KMS-11 (cell line): ENCODE results near the gene YIF1A.

ENCODE experiments used
- H2AFZ ChIP-seq: fragments of 200-600 bp; sonication (generic); 2 replicates; pipeline ENCODE4 v1.6.1; 2016; ENCODE audit warnings: antibody characterized with exemption, mixed run types, low read depth
- H3K27ac ChIP-seq: fragments of 200-600 bp; sonication (generic); 2 replicates; pipeline ENCODE4 v1.6.1; 2016; ENCODE audit warnings: mild to moderate bottlenecking, mixed run types
- H3K27me3 ChIP-seq: fragments of 200-600 bp; sonication (generic); 2 replicates; pipeline ENCODE4 v1.6.1; 2017; ENCODE audit warnings: mild to moderate bottlenecking, low read depth, mixed run types, moderate library complexity; ENCODE audit not compliant: insufficient read depth
- H3K36me3 ChIP-seq: fragments of 200-600 bp; sonication (generic); 2 replicates; pipeline ENCODE4 v1.6.1; 2017; ENCODE audit warnings: mild to moderate bottlenecking, mixed run types; ENCODE audit not compliant: insufficient read depth
- H3K4me1 ChIP-seq: fragments of 200-600 bp; sonication (generic); 2 replicates; pipeline ENCODE4 v1.6.1; 2016; ENCODE audit warnings: mild to moderate bottlenecking, low read depth, mixed run types; ENCODE audit not compliant: poor library complexity, severe bottlenecking
- H3K4me2 ChIP-seq: fragments of 200-600 bp; sonication (generic); 2 replicates; pipeline ENCODE4 v1.7.0; 2016; ENCODE audit warnings: mild to moderate bottlenecking, mixed run types
- H3K4me3 ChIP-seq: fragments of 200-600 bp; sonication (generic); IDR thresholded peaks from 2 replicates; pipeline ENCODE4 v1.6.1; 2017; ENCODE audit warnings: low read depth, low read length, mixed read lengths; ENCODE audit not compliant: insufficient read depth
- H3K79me2 ChIP-seq: fragments of 200-600 bp; sonication (generic); 2 replicates; pipeline ENCODE4 v1.6.1; 2016; ENCODE audit warnings: low read depth, mixed run types; ENCODE audit not compliant: insufficient read depth
- H3K9ac ChIP-seq: fragments of 200-600 bp; sonication (generic); 2 replicates; pipeline ENCODE4 v1.6.1; 2016; ENCODE audit warnings: mild to moderate bottlenecking, mixed run types
- H4K20me1 ChIP-seq: fragments of 200-600 bp; sonication (generic); 2 replicates; pipeline ENCODE4 v1.6.1; 2016; ENCODE audit warnings: mild to moderate bottlenecking, mixed run types; ENCODE audit not compliant: insufficient read depth
- TF ChIP-seq, protein P1 (sequence below): fragments of 200-600 bp; sonication (generic); conservative IDR thresholded peaks from 2 replicates; pipeline ENCODE4 v1.6.1; 2017; ENCODE audit warnings: low read depth, mild to moderate bottlenecking, antibody characterized with exemption, low read length, moderate library complexity, mixed read lengths

The YIF1A gene

DNA sequence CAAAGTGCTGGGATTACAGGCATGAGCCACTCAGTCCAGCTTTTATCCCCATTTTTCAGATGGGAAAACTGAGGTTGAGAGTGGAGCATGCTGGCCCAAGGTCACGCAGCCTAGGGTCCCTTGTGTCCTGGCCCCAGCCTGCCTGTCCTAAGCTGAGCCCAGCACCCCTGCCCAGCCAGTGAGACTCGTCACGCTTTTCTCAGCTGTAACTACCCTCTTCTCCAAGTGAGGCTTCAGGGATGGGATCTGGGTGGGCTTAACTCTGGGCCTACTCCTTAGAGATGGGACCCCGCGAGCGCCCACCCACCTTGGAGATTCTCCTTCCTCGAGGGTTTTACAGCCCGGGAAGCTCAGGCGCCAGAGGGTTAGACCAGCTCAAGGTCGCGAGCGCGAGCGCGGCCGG, 2.4 kb upstream of the YIF1A start:
- H3K27ac ChIP-seq, result no peak overlapping the region
- no peaks in the 10 kb centered on the region for H4K20me1 ChIP-seq
- H3K4me3 ChIP-seq, result no peak overlapping the region
- H2AFZ ChIP-seq, result no peak overlapping the region
- H3K4me1 ChIP-seq, result peaks cover 16% of the 10 kb centered on the region
- H3K4me2 ChIP-seq, result no peak overlapping the region
- peaks cover 8% of the 10 kb centered on the region; the same call in 1 of the 2 replicates for H3K79me2 ChIP-seq
- H3K36me3 ChIP-seq, result no peaks in the 10 kb centered on the region
- H3K27me3 ChIP-seq, result peaks cover 14% of the 10 kb centered on the region
- TF ChIP-seq, protein P1, sequence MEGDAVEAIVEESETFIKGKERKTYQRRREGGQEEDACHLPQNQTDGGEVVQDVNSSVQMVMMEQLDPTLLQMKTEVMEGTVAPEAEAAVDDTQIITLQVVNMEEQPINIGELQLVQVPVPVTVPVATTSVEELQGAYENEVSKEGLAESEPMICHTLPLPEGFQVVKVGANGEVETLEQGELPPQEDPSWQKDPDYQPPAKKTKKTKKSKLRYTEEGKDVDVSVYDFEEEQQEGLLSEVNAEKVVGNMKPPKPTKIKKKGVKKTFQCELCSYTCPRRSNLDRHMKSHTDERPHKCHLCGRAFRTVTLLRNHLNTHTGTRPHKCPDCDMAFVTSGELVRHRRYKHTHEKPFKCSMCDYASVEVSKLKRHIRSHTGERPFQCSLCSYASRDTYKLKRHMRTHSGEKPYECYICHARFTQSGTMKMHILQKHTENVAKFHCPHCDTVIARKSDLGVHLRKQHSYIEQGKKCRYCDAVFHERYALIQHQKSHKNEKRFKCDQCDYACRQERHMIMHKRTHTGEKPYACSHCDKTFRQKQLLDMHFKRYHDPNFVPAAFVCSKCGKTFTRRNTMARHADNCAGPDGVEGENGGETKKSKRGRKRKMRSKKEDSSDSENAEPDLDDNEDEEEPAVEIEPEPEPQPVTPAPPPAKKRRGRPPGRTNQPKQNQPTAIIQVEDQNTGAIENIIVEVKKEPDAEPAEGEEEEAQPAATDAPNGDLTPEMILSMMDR, result no peak
- no peak overlapping the region for H3K9ac ChIP-seq

DNA sequence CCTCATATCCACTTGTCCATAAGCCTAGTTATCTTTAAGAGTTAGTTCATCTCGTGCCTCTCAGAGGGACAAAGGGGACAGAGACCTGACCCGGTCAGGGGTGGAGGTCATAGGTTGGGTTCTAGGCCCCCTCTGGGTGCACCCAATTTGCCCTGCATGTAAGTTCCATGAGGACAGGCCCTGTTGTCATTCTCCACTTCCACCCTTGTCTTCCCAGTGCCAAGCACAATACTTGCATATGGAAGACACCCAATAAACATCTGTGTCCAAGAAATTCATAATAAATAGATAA, 1.3 kb upstream of the YIF1A start:
- TF ChIP-seq, protein P1, result no peak
- Histone ChIP-seq H3K4me2 (peak overlapping the region; percentile 62), H3K79me2 (peaks cover 8% of the 10 kb centered on the region; the same call in 1 of the 2 replicates), H3K27ac (no peak overlapping the region), H3K27me3 (peaks cover 6% of the 10 kb centered on the region; the same call in 1 of the 2 replicates), H3K9ac (no peak overlapping the region; the same call in 1 of the 2 replicates), H3K36me3 (no peaks in the 10 kb centered on the region), H3K4me3 (no peak overlapping the region), H4K20me1 (no peaks in the 10 kb centered on the region), H2AFZ (peak overlapping the region; percentile 73; the same call in 1 of the 2 replicates), H3K4me1 (peaks cover 16% of the 10 kb centered on the region)

- H3K27ac ChIP-seq, result peak overlapping the region; percentile 61
Measured at GRCh38 chr11:66289548-66290329, 796 bp upstream of the YIF1A start.

DNA sequence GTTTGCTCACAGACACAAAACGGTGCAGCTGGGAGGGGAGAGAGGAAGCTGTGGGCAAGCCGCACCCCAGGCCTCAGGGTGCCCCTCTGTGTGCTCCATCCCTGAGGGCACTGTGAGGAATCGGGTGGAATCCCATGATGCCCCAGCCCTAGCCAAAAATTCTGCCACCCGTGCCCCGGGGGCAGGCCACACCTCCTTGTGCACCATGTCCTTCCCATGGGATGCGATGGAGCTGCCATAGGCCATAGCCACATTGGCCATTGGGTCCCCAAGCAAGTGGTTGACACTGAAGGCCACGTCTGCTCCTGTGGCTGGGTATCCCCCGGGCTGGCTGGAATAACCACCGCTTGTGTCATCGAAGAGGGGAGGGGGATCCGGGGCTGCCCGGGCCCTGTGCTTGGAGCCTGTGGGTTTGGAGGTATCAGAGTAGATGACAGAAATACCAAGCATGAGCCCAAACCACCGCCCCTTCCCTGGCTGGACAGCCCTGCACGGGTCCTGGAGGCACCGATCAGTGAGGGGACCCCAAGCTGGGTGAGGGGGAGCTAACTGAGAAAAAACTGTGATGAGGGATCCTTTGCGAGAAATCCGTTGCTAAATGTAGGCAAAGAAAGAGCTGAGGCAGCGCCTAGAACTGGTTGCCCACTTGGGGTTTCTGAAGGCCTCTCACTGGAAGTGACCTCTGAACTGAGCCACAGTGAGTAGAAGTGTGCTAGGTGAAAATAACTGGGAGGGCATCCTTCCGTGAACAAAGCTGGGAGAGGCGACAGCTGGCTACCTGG, 863 bp downstream of the YIF1A start:
- H3K27me3 ChIP-seq, result peaks cover 4% of the 10 kb centered on the region; the same call in 1 of the 2 replicates
- H3K4me1 ChIP-seq, result peaks cover 17% of the 10 kb centered on the region
- H3K4me3 ChIP-seq, result no peak overlapping the region
- peak overlapping the region; percentile 64 for H3K27ac ChIP-seq
- peak overlapping the region; percentile 55 for H2AFZ ChIP-seq
- no peaks in the 10 kb centered on the region for H3K36me3 ChIP-seq
- peaks cover 8% of the 10 kb centered on the region; the same call in 1 of the 2 replicates for H3K79me2 ChIP-seq
- H3K4me2 ChIP-seq, result peak overlapping the region; percentile 82
- H4K20me1 ChIP-seq, result no peaks in the 10 kb centered on the region
- TF ChIP-seq, protein P1, result no peak
- peak overlapping the region; percentile 88 for H3K9ac ChIP-seq

More at GRCh38 chr11:66289548-66290329, 796 bp upstream of the YIF1A start:
- Histone ChIP-seq H3K9ac (peak overlapping the region; percentile 17; the same call in 1 of the 2 replicates), H3K4me2 (peak overlapping the region; percentile 62), H4K20me1 (no peaks in the 10 kb centered on the region), H3K27me3 (peaks cover 5% of the 10 kb centered on the region; the same call in 1 of the 2 replicates), H3K36me3 (no peaks in the 10 kb centered on the region), H3K79me2 (peaks cover 8% of the 10 kb centered on the region; the same call in 1 of the 2 replicates), H2AFZ (peak overlapping the region; percentile 73; the same call in 1 of the 2 replicates), H3K4me3 (no peak overlapping the region), H3K4me1 (peaks cover 16% of the 10 kb centered on the region)
- TF ChIP-seq, protein P1, result no peak
